GM18909 (cell line): ENCODE data around the gene ROBO3.

Source experiments
- ATAC-seq: cut with Tn5 transposase; IDR thresholded peaks from one replicate; pipeline ENCODE4 v1.9.1; 2021; ENCODE audit warnings: mild to moderate bottlenecking; ENCODE audit not compliant: unreplicated experiment, poor library complexity

ROBO3 gene

DNA sequence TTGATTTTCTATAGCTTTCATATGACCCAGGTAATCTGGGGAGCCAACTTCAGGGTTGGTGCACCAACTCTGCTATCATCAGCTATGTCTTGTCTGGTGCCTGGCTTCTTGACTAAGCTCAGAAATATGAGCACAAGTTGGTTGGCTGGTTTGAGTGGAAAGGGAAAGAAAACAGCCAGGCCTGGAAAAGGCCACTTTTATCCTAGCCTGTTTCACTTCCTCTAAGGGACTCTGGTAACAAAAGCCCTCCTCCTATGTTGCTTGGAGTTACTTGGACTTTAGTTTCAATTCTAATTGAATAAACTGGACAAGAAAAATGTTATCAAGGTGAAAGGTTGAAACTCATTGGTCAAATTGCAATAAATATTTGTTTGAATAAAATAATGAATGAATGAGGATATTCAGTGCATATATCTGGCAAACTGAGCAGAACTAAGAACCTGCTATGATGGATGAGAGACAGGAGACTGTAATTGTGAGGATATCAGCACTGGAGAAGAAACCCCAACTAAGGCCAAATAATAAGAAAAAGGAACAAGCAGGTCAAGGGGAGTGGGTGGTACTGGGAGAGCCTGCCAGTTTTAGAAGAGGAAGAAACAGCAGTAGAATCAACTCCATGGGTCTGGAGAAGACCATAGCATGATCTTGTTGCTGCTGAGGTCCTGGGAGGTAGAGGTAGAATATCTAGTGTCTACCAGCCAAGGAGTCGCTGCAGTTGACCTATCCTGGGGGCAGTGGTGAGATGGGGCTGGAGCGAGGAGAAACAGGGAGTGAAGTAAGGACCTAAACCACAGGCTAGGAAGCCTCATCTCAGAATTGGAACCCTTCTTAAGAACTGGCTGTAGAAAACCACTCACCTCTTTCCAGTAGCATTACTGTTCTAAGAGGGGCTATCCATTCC is 24.2 kb downstream of the ROBO3 start:
- ATAC-seq = no peak

GRCh38 chr11:124890151-124890550 is 24.9 kb downstream of the ROBO3 start:
- ATAC-seq = no peak

GRCh38 chr11:124890683-124891372 is 25.6 kb downstream of the ROBO3 start:
- ATAC-seq = no peak

- no peak for ATAC-seq
These were observed 26.2 kb downstream of the ROBO3 start for GRCh38 chr11:124891373-124891861.

- no peak for ATAC-seq
These were observed 26.9 kb downstream of the ROBO3 start for GRCh38 chr11:124892146-124892545.

- ATAC-seq = no peak
These were observed 27.7 kb downstream of the ROBO3 start for GRCh38 chr11:124892750-124893454.

GRCh38 chr11:124893781-124894401 is 28.7 kb downstream of the ROBO3 start:
- ATAC-seq = no peak

GRCh38 chr11:124894606-124895430 is 29.6 kb downstream of the ROBO3 start:
- ATAC-seq = no peak

DNA sequence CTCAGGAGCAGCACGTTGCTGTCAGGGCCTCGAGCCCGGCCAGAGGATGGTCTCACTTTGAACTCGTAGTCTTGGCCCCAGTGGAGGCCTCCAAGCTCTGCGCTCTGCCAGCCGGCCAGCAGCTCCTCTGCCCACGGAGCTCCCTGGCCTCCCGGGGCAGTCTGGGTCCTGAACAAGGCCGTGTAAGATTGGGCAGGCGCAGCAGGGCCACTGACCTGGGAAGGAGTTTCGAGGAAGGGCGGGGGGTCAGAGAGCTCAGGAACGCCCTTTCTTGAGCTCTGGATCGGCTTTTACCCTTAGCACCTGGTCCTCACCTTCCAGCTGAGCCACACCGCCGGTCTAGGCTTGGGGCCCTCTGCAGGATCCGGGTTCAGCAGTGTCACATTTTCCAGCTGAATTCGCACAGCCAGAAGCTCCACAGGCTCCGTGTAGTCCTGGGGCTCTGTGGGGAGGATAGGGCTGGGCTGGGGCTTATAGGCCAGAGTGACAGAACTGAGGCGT is 30.3 kb downstream of the ROBO3 start:
- ATAC-seq = no peak

DNA sequence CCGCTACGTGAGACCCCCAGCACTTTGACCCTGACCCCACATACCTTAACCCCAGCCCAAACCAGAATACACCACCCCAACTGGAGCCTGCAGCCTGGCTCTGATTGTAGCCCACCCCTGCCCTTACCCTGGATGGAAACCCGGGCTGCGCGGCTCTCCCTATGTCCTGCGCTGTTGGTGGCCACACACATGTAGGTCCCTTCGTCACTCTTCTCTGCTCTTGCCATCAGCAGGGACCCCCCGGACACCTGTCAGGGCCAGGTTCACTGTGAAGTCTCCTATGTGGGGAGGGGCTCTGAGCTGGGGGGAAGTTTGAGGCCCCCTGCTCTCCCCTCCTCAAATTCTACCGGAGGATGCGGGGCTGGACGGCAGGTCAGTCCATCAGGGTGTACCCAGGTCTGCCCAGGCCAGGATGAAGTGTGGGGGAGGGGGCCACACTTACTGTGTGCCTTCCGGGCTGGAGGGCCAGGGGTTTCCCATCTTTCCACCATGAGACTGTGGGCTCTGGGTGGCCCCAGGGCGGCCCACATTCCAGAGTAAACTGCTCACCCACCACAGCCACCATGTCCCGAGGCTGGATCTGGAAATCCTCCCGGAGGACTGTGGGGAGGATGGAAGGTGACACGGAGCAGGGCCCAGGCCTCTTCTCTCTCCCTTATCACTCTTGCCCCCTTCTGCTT is 31.0 kb downstream of the ROBO3 start:
- no peak for ATAC-seq

DNA sequence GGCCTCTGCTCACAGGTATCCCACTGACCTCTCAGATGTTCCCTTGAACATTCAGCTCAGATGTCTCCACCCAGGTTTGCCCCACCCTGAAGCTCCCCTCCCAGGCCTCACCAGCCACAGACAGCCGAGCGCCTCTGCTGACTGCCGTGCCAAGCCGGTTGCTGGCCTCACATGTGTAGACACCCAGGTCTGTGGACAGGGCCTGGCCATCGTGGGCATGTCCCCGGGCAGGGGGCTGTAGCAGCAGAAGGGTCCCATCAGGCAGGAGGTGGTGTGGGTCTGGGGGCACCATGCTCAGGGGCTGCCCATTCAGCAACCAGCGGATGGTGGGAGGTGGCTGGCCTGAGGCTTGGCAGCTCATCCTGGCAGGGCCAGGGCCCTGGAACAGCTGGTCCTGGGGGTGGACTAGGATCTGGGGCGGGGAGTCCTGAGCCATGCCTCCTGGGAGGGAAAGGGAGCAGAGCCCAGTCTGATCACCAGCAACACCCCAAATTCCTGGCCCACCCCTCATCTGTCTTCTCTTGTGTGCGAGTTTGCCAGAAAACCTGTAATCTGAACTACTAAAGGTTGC is 31.7 kb downstream of the ROBO3 start:
- ATAC-seq = no peak

DNA sequence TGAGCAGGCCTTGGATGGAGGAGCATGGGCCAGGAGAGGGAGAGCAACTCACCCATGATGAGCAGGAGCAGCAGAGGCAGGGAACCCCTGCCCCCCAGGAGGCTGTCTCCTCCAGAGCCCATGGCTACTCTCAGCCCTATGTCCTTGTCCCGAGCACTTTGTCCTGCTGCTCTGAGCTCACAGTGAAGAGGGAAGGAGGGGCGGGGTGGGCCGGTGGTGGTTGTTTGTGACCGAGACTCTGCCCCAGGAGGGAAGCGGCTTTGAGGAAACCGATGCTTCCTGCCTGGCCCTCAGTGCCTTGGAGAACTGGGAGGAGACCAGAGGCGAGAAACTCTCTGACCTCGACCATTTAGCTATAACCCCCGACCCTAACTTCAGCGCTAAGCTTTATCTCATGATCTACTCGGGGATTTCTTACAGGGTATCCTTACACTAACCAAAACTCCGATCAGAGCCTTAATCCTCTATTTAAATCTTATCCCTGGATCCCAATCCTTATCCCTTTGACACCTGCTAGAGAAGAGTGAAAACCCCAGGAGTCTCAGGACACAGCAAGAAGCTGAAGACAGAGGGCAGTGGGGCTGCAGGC is 32.5 kb downstream of the ROBO3 start, which contains the start of gene ROBO4:
ROBO4 (minus strand) TSS at position 192 of the 589 bp plus-strand sequence; CDS start at position 122, 70 bp downstream.
- no peak for ATAC-seq

DNA sequence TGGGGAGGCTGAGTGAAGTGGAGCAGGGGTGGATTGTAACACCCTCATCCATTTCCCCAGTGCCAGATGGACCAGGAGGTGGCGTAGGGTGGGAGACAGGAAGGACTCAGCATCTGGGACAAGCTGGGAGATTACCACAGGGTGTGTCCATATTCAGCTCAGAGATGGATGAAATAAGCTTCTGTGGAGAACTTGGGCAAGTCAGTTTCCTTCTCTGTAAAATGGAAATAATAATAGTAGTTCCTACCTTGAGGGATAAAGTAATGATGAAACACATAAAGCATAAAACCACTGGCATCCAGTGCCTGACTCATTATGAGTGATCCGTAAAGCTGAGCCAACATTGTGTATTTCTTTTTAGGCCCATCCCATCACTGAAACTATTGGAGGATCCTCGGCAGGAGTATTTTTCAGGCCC is 33.0 kb downstream of the ROBO3 start:
- ATAC-seq = no peak

- ATAC-seq = no peak
These were observed 33.5 kb downstream of the ROBO3 start for GRCh38 chr11:124898711-124899110.

- ATAC-seq = no peak
These were observed 34.3 kb downstream of the ROBO3 start for GRCh38 chr11:124899383-124900145.

- ATAC-seq = no peak
These were observed 35.2 kb downstream of the ROBO3 start for GRCh38 chr11:124900464-124900863.

- ATAC-seq = no peak
These were observed 37.4 kb downstream of the ROBO3 start for GRCh38 chr11:124902616-124903015.
